GM23338 (cell line): ENCODE results near the gene BRCC3. TPM values are rescaled to one million over a fixed set of nuclear protein-coding genes. Genes with fewer than 3 reads are reported as not detected.
A peak's percentile ranks its signal among the peaks of the same experiment; 100 is the strongest.

Source experiments
- ATAC-seq: fragments of 200-7000 bp; cut with Tn5 transposase; 3 replicates; pipeline ENCODE4 v1.9.1; 2020
- DNase-seq: peaks from one replicate; pipeline ENCODE4 v3.0.0-alpha.2; 2015; ENCODE audit warnings: low spot score
- H2AFZ ChIP-seq: fragments of 200-600 bp; sonication (generic); 2 replicates; pipeline ENCODE4 v1.8.0; 2016; ENCODE audit warnings: antibody characterized with exemption, mild to moderate bottlenecking, moderate library complexity
- H3F3A ChIP-seq: fragments of 200-600 bp; sonication (generic); replicated peaks from 2 replicates; pipeline ENCODE4 v1.8.0; 2017; ENCODE audit warnings: antibody characterized with exemption, mixed run types, low read depth
- H3K27ac ChIP-seq: fragments of 200-600 bp; sonication (generic); 2 replicates; pipeline ENCODE4 v1.6.1; 2016; ENCODE audit warnings: low read depth
- H3K27me3 ChIP-seq: fragments of 200-600 bp; sonication (generic); 2 replicates; pipeline ENCODE4 v1.8.0; 2016; ENCODE audit warnings: mild to moderate bottlenecking, mixed run types, moderate library complexity; ENCODE audit not compliant: insufficient read depth
- H3K36me3 ChIP-seq: fragments of 200-600 bp; sonication (generic); 2 replicates; pipeline ENCODE4 v1.8.0; 2016; ENCODE audit warnings: mild to moderate bottlenecking; ENCODE audit not compliant: insufficient read depth
- H3K4me1 ChIP-seq: fragments of 200-600 bp; sonication (generic); 2 replicates; pipeline ENCODE4 v1.8.0; 2016; ENCODE audit warnings: mild to moderate bottlenecking, moderate library complexity; ENCODE audit not compliant: insufficient read depth
- H3K4me2 ChIP-seq: fragments of 200-600 bp; sonication (generic); 2 replicates; pipeline ENCODE4 v1.7.1; 2017; ENCODE audit warnings: mixed run types
- H3K4me3 ChIP-seq: fragments of 200-600 bp; sonication (generic); 2 replicates; pipeline ENCODE4 v1.6.1; 2016; ENCODE audit warnings: mixed run types
- H3K79me2 ChIP-seq: fragments of 200-600 bp; sonication (generic); replicated peaks from 2 replicates; pipeline ENCODE4 v1.8.0; 2017; ENCODE audit warnings: mild to moderate bottlenecking; ENCODE audit not compliant: insufficient read depth
- H3K9me2 ChIP-seq: fragments of 200-600 bp; sonication (generic); 2 replicates; pipeline ENCODE4 v1.8.0; 2017; ENCODE audit not compliant: insufficient read depth
- H4K20me1 ChIP-seq: fragments of 200-600 bp; sonication (generic); replicated peaks from 2 replicates; pipeline ENCODE4 v1.8.0; 2017; ENCODE audit warnings: mild to moderate bottlenecking; ENCODE audit not compliant: insufficient read depth
- H3K27ac Mint-ChIP-seq: 2 replicates; pipeline ENCODE4 v1.8.0; 2020; ENCODE audit warnings: inconsistent platforms, mild to moderate bottlenecking, moderate library complexity, mixed read lengths
- H3K27me3 Mint-ChIP-seq: 3 replicates; pipeline ENCODE4 v1.8.0; 2022; ENCODE audit warnings: low read depth, mild to moderate bottlenecking, moderate library complexity, mixed read lengths, inconsistent platforms; ENCODE audit not compliant: insufficient read depth, poor library complexity
- H3K36me3 Mint-ChIP-seq: 3 replicates; pipeline ENCODE4 v1.8.0; 2021; ENCODE audit warnings: low read depth, mild to moderate bottlenecking, inconsistent platforms, moderate library complexity, mixed read lengths
- H3K4me1 Mint-ChIP-seq: 3 replicates; pipeline ENCODE4 v1.8.0; 2020; ENCODE audit warnings: mild to moderate bottlenecking, inconsistent platforms, mixed read lengths
- H3K4me3 Mint-ChIP-seq: 3 replicates; pipeline ENCODE4 v1.8.0; 2021; ENCODE audit warnings: moderate library complexity, mild to moderate bottlenecking, inconsistent platforms, mixed read lengths
- H3K9me3 Mint-ChIP-seq: 3 replicates; pipeline ENCODE4 v1.8.0; 2020; ENCODE audit warnings: moderate library complexity, mild to moderate bottlenecking, inconsistent platforms, mixed read lengths
- CTCF ChIP-seq, 2 experiments: fragments of 200-600 bp in 1 of 2; sonication (generic) in 1 of 2; conservative IDR thresholded peaks; 2 replicates each; pipeline versions ENCODE4 v1.5.1 to v1.6.1; 2016 to 2017; ENCODE audit warnings: antibody characterized with exemption in 2 of 2, low read depth in 2 of 2, mild to moderate bottlenecking in 2 of 2, moderate library complexity in 1 of 2
- EZH2 ChIP-seq: fragments of 200-600 bp; sonication (generic); IDR thresholded peaks from one replicate; pipeline ENCODE4 v1.8.0; 2017; ENCODE audit warnings: antibody characterized with exemption, mild to moderate bottlenecking, low read depth; ENCODE audit not compliant: unreplicated experiment
- EZH2phosphoT487 ChIP-seq: fragments of 200-600 bp; sonication (generic); IDR thresholded peaks from one replicate; pipeline ENCODE4 v1.8.1; 2018; ENCODE audit warnings: antibody characterized with exemption; ENCODE audit not compliant: unreplicated experiment
- NANOG ChIP-seq: IDR thresholded peaks from 2 replicates; pipeline ENCODE4 v1.6.1; 2016; ENCODE audit warnings: antibody characterized with exemption, borderline replicate concordance
- POLR2AphosphoS5 ChIP-seq: IDR thresholded peaks from 2 replicates; pipeline ENCODE4 v1.6.1; 2016; ENCODE audit warnings: antibody characterized with exemption, low read depth
- STAT1 ChIP-seq: IDR thresholded peaks from one replicate; pipeline ENCODE4 v1.6.1; 2016; ENCODE audit warnings: antibody characterized with exemption; ENCODE audit not compliant: unreplicated experiment
- ZNF462 ChIP-seq: fragments of 250-450 bp; sonication (Bioruptor Pico); IDR thresholded peaks from 2 replicates; pipeline ENCODE4 v1.5.0; 2020; ENCODE audit warnings: mild to moderate bottlenecking, moderate library complexity
- polyA plus RNA-seq: library from polyadenylated mRNA; unstranded; fragments of >200 nt; fragmentation: Nextera tagmentation; extraction: Ambion mirVana; gene quantifications from 2 replicates; pipeline ENCODE4 v1.2.1, GENCODE V29; 2016
- total RNA-seq: library from RNA; depleted of rRNA; stranded (reverse); fragments of >200 nt; shearing (Covaris generic); gene quantifications from 2 replicates; pipeline ENCODE4 v1.2.3, GENCODE V29; 2014

The BRCC3 gene
- total and polyA plus RNA-seq, 2 experiments from 2014 or later, result 18.4 to 26.7 TPM

GRCh38 chrX:155046811-155047528 is 24.3 kb upstream of the BRCC3 start:
- H3K27ac ChIP-seq, result no peak overlapping the region
- ATAC-seq, result no peak
- peak overlapping the region; percentile 85; the same call in 1 of the 2 replicates for H3K27ac Mint-ChIP-seq
- no peak overlapping the region for H3K4me3 ChIP-seq
- no peaks in the 10 kb centered on the region for H3K27me3 ChIP-seq
- peaks cover 3% of the 10 kb centered on the region for H3K27me3 Mint-ChIP-seq
- H4K20me1 ChIP-seq, result no peaks in the 10 kb centered on the region
- H3K4me1 ChIP-seq, result peaks cover 5% of the 10 kb centered on the region; the same call in 1 of the 2 replicates
- H3K4me3 Mint-ChIP-seq, result no peak overlapping the region
- no peaks in the 10 kb centered on the region for H3K9me2 ChIP-seq
- peaks cover 3% of the 10 kb centered on the region; the same call in 1 of the 3 replicates for H3K36me3 Mint-ChIP-seq
- TF ChIP-seq ZNF462 (CRISPR knock-in tag), result no peak
- no peak for TF ChIP-seq CTCF (conservative IDR thresholded peaks at IDR 0.05; ENCODE audit: low read depth in 2 of 2)
- no peak for TF ChIP-seq EZH2
- TF ChIP-seq NANOG, result no peak
- no peak for TF ChIP-seq POLR2AphosphoS5
- no peak for TF ChIP-seq EZH2phosphoT487
- TF ChIP-seq STAT1, result no peak
- no peaks in the 10 kb centered on the region for H3K36me3 ChIP-seq
- H3K9me3 Mint-ChIP-seq, result no peaks in the 10 kb centered on the region
- no peak overlapping the region for H2AFZ ChIP-seq
- H3K4me1 Mint-ChIP-seq, result peaks cover 29% of the 10 kb centered on the region; the same call in 2 of the 3 replicates
- no peak for DNase-seq
- H3K79me2 ChIP-seq, result no peaks in the 10 kb centered on the region
- H3F3A ChIP-seq, result no peaks in the 10 kb centered on the region
- H3K4me2 ChIP-seq, result no peak overlapping the region
